ENCODE results near the gene LGALS7B.

DNA sequence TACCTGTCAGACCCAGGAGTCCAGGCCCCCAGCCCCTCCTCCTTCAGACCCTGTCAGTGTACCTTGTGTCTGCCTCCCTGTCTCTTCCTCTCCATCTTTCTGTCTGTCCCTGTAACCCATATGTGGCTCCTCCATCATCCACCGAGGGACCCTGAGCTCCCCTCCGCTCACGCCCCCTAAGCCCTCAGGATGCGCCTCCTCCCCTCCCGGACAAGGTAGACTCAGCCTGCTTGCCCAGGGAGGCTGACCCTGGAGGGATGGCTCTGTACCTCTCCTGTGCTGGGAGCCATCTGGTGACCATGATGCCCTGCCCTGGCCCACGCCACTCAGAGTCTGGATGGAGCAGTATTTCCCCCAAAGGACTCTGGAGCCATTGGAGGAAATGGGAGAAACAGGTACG lies 43.7 kb upstream of the LGALS7B start:
- TF ChIP-seq, protein P1, sequence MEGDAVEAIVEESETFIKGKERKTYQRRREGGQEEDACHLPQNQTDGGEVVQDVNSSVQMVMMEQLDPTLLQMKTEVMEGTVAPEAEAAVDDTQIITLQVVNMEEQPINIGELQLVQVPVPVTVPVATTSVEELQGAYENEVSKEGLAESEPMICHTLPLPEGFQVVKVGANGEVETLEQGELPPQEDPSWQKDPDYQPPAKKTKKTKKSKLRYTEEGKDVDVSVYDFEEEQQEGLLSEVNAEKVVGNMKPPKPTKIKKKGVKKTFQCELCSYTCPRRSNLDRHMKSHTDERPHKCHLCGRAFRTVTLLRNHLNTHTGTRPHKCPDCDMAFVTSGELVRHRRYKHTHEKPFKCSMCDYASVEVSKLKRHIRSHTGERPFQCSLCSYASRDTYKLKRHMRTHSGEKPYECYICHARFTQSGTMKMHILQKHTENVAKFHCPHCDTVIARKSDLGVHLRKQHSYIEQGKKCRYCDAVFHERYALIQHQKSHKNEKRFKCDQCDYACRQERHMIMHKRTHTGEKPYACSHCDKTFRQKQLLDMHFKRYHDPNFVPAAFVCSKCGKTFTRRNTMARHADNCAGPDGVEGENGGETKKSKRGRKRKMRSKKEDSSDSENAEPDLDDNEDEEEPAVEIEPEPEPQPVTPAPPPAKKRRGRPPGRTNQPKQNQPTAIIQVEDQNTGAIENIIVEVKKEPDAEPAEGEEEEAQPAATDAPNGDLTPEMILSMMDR (IDR thresholded peaks at IDR 0.05), result no peak
- no peak for TF ChIP-seq POLR2A (IDR thresholded peaks at IDR 0.05)

Data from esophagus squamous epithelium (tissue), 4 donors.